ENCODE data around the gene WBP1.
"Not testable (repeated sequence)": the region's sequence is repeated elsewhere in the genome, so short reads cannot be mapped to it uniquely, and the experiment has no call there.

The WBP1 gene

DNA sequence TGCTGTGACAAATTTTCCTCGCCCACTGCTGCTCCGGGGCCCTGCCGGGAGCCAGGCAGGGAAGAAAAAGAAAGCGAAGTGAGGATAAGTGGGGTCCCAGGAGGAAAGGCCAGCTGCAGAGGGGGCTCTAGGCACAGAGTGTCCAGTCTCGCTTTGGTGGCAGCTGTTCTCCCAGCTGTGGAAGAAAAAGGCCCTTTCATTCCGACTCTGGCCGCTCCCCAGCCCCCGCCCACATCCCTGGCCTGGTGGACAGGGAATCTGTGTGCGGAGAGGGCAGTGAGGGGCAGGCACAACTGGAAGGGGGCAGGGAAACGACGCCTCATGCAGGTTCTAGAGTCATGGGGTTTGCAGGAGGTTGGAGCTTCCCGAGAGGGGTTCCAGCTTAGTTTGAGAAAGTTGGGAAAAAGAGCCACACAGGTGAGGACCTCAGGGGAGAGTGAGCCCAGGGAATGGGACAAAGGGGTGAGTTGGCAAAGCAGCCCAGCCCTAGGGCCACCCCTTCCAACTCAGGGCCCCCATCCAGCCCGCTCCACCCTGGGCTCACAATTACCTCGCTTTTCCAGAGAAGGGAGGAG lies 18.3 kb upstream of the WBP1 start:
- DNase-seq (ENCODE audit: low spot score): no peak
- peak overlapping the region; percentile 42 for H3K4me3 ChIP-seq (ENCODE audit: severe bottlenecking)
- no peaks in the 10 kb centered on the region for H3K27me3 ChIP-seq (ENCODE audit: insufficient read depth, poor library complexity, severe bottlenecking)
- peaks cover 14% of the 10 kb centered on the region for H3K4me1 ChIP-seq (ENCODE audit: insufficient read depth, poor library complexity, severe bottlenecking)
- peak overlapping the region; percentile 84 for H3K27ac ChIP-seq (ENCODE audit: poor library complexity, severe bottlenecking)
- no peak for TF ChIP-seq CTCF (IDR thresholded peaks at IDR 0.05; ENCODE audit: poor library complexity, severe bottlenecking)
- peaks cover 27% of the 10 kb centered on the region for H3K36me3 ChIP-seq (ENCODE audit: low read depth)
- no peaks in the 10 kb centered on the region for H3K9me3 ChIP-seq (ENCODE audit: severe bottlenecking)
- ATAC-seq (ENCODE audit: low read depth): peak; percentile 9; the same call in 1 of the 3 replicates

DNA sequence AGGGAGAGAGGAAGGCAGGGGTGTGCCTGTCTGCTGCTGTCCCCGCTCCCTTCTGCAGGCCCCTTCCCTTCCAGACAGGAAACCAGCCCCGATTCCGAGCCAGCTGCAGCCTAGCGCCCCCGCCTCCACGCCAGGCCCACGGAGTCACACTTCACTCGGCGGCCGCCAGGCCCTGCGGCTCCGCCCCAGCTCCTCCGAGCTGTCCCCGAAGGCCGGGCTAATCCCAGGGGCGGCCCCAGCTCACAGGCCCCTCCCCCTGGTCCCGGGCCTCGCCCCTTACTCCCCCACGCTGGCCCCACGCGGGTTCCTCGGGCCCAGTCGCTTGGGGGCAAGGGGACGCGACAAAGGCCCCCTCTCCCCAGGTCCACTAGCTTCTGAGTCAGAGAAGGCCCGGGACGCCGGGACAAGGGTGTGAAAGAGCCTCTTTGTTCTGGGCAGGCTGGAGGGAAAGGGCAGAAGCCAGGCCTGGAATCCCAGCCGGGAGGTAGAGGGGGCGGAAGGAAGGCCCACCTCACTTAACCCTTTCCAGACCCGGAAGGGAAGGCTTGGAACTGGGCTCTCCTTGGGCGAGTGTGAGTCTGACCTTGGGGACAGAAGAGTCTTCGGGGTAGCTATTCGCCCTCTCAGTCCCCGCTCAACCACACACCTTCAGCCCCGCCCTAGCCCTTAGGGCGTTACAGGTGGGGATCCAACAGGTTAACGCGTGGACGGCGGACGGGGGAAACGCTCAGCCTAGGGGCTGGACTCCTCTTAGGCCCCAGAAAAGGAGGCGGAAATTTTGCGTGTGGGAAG lies 17.7 kb upstream of the WBP1 start:
- Histone ChIP-seq H3K27me3 (ENCODE audit: insufficient read depth, poor library complexity, severe bottlenecking) (no peaks in the 10 kb centered on the region), H3K4me1 (ENCODE audit: insufficient read depth, poor library complexity, severe bottlenecking) (peaks cover 14% of the 10 kb centered on the region), H3K4me3 (ENCODE audit: severe bottlenecking) (peak overlapping the region; percentile 42), H3K27ac (ENCODE audit: poor library complexity, severe bottlenecking) (peak overlapping the region; percentile 84), H3K36me3 (ENCODE audit: low read depth) (peaks cover 20% of the 10 kb centered on the region), H3K9me3 (ENCODE audit: severe bottlenecking) (no peaks in the 10 kb centered on the region)
- ATAC-seq (ENCODE audit: low read depth) (peak; percentile 80), DNase-seq (ENCODE audit: low spot score) (no peak)
- TF ChIP-seq CTCF (IDR thresholded peaks at IDR 0.05; ENCODE audit: poor library complexity, severe bottlenecking): peak; percentile 16

DNA sequence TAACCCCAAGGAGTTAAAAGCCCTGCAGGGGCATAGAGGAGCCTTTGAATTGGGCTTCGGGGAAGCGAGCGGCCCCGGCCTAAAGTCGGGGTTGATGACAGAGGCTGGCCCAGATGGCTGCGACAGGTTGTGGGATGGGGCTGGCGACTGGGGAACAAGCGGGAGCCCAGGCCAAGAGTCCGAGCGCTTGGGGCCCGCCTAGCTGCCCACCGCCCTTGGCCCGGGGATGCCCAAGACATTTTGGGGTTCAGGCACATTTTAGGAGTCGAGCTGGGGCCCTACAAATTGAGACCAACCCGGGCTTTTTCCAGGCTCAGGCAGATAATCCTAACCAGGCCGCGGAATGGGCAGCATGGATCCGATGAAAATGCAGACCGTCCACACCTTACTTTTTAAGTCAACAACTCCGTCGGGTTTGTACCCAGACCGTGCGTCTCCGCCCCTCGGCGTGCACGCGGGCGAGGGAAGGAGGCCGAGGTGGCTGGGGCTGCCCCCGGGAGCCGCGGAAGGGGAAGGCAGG lies 17.0 kb upstream of the WBP1 start:
- Histone ChIP-seq H3K27ac (ENCODE audit: poor library complexity, severe bottlenecking) (peak overlapping the region; percentile 84), H3K27me3 (ENCODE audit: insufficient read depth, poor library complexity, severe bottlenecking) (no peaks in the 10 kb centered on the region), H3K36me3 (ENCODE audit: low read depth) (peaks cover 16% of the 10 kb centered on the region), H3K9me3 (ENCODE audit: severe bottlenecking) (no peaks in the 10 kb centered on the region), H3K4me1 (ENCODE audit: insufficient read depth, poor library complexity, severe bottlenecking) (peaks cover 14% of the 10 kb centered on the region), H3K4me3 (ENCODE audit: severe bottlenecking) (peak overlapping the region; percentile 42)
- ATAC-seq (ENCODE audit: low read depth): no peak; the same call in none of the 3 replicates
- TF ChIP-seq CTCF (IDR thresholded peaks at IDR 0.05; ENCODE audit: poor library complexity, severe bottlenecking): no peak
- DNase-seq (ENCODE audit: low spot score): no peak

DNA sequence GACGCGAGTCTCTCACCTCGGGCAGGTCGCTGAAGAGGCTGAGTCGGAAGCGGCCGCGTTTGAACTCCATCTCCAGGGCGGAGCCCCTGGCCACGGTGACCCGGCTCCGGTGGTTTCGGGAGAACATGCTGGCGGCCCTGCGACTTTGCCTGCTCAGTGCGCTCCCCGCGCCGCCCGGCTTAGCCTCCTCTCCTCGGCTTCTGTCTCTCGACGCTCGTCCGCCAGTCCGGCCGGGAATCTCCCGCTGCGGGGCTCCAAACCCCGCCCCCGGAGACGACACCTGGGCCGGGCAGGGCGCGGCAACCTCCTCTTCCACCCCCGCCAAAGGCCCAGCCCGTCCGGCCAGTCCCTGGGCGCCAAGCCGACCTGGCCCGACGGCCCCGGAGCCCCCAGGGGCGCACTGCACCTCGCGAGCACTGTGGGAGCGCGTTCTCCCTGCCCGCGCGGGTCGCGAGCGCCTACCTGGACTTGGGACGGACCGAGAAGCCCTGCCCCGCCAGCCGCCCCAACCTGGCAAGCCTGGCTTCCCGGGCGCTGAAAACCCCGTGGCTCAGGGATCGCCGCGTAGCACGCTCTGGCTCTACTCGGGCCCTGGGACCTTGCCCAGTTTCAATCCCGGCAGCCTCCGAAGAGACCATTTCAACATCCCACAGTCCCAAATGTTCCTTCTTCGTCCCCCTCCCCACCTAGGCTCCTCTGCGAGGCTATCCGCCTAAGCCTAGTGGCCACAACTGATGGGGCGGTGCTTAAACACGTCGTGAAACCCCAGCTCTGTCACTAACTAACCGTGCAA lies 16.4 kb upstream of the WBP1 start, which contains the start of gene RTKN:
TSS of gene RTKN (minus strand) at position 248 of the 793 bp plus-strand sequence. CDS start at position 127, 121 bp downstream.
- peaks cover 14% of the 10 kb centered on the region for H3K4me1 ChIP-seq (ENCODE audit: insufficient read depth, poor library complexity, severe bottlenecking)
- H3K9me3 ChIP-seq (ENCODE audit: severe bottlenecking): no peaks in the 10 kb centered on the region
- H3K27me3 ChIP-seq (ENCODE audit: insufficient read depth, poor library complexity, severe bottlenecking): no peaks in the 10 kb centered on the region
- TF ChIP-seq CTCF (IDR thresholded peaks at IDR 0.05; ENCODE audit: poor library complexity, severe bottlenecking): no peak
- ATAC-seq (ENCODE audit: low read depth) (peak; percentile 63), DNase-seq (ENCODE audit: low spot score) (peak; percentile 82)
- peaks cover 16% of the 10 kb centered on the region for H3K36me3 ChIP-seq (ENCODE audit: low read depth)
- H3K4me3 ChIP-seq (ENCODE audit: severe bottlenecking): peak within 1 kb of the TSS; percentile 42
- peak within 1 kb of the TSS; percentile 84 for H3K27ac ChIP-seq (ENCODE audit: poor library complexity, severe bottlenecking)

GRCh38 chr2:74442483-74443297 lies 15.5 kb upstream of the WBP1 start:
- DNase-seq (ENCODE audit: low spot score); H3K9me3 ChIP-seq (ENCODE audit: severe bottlenecking); H3K27me3 ChIP-seq (ENCODE audit: insufficient read depth, poor library complexity, severe bottlenecking); H3K36me3 ChIP-seq (ENCODE audit: low read depth); ATAC-seq (ENCODE audit: low read depth): not testable (repeated sequence)
- Histone ChIP-seq H3K27ac (ENCODE audit: poor library complexity, severe bottlenecking) (peak overlapping the region; percentile 84), H3K4me1 (ENCODE audit: insufficient read depth, poor library complexity, severe bottlenecking) (peaks cover 14% of the 10 kb centered on the region), H3K4me3 (ENCODE audit: severe bottlenecking) (peak overlapping the region; percentile 42)
